Brain microvascular endothelial cell (primary cell): ENCODE results near the gene TCL1B.

Experiments used
- DNase-seq: peaks from one replicate; pipeline ENCODE4 v3.0.0-alpha.2; 2020
- H3K27ac ChIP-seq: fragments of 250-450 bp; sonication (Bioruptor Pico); 2 replicates; pipeline ENCODE4 v1.5.1; 2020; ENCODE audit warnings: mild to moderate bottlenecking, moderate library complexity
- H3K27me3 ChIP-seq: fragments of 250-450 bp; sonication (Bioruptor Pico); replicated peaks from 2 replicates; pipeline ENCODE4 v1.5.1; 2020; ENCODE audit warnings: mild to moderate bottlenecking
- H3K36me3 ChIP-seq: fragments of 250-450 bp; sonication (Bioruptor Pico); replicated peaks from 2 replicates; pipeline ENCODE4 v1.5.1; 2020; ENCODE audit warnings: mild to moderate bottlenecking
- H3K4me3 ChIP-seq: 2 replicates; pipeline ENCODE4 v1.5.1; 2011; ENCODE audit warnings: low read depth, mild to moderate bottlenecking, control low read depth, low read length, moderate library complexity
- CTCF ChIP-seq: IDR thresholded peaks from 2 replicates; pipeline ENCODE4 v1.5.1; 2011; ENCODE audit warnings: low read depth, mild to moderate bottlenecking, moderate library complexity, low read length, control low read depth, inconsistent platforms; ENCODE audit errors: missing control alignments
- in situ Hi-C: cut with HindIII; loops from 2 replicates; pipeline ENCODE4 v1.10.0; 2017; ENCODE audit warnings: low sequenced_read_pairs, low pct_ligation_motif_present

The TCL1B gene

GRCh38 chr14:95707327-95707726 is 21.1 kb downstream of the TCL1B start:
- in situ Hi-C loops: no loop called here
- DNase-seq: no peak
- no peak overlapping the region for H3K27ac ChIP-seq
- no peaks in the 10 kb centered on the region for H3K36me3 ChIP-seq
- no peaks in the 10 kb centered on the region for H3K27me3 ChIP-seq
- TF ChIP-seq CTCF: no peak
- no peak overlapping the region for H3K4me3 ChIP-seq

- no peaks in the 10 kb centered on the region for H3K27me3 ChIP-seq
- H3K4me3 ChIP-seq: no peak overlapping the region
- no peak overlapping the region for H3K27ac ChIP-seq
- in situ Hi-C loops: no loop called here
- DNase-seq: no peak
- no peak for TF ChIP-seq CTCF
- no peaks in the 10 kb centered on the region for H3K36me3 ChIP-seq
Observed at GRCh38 chr14:95710106-95710505, 23.9 kb downstream of the TCL1B start.

GRCh38 chr14:95711476-95712176 is 25.4 kb downstream of the TCL1B start:
- no peak overlapping the region for H3K4me3 ChIP-seq
- no peak for DNase-seq
- no peak for TF ChIP-seq CTCF
- no peak overlapping the region for H3K27ac ChIP-seq
- in situ Hi-C loops: no loop called here
- no peaks in the 10 kb centered on the region for H3K36me3 ChIP-seq
- H3K27me3 ChIP-seq: no peaks in the 10 kb centered on the region

DNA sequence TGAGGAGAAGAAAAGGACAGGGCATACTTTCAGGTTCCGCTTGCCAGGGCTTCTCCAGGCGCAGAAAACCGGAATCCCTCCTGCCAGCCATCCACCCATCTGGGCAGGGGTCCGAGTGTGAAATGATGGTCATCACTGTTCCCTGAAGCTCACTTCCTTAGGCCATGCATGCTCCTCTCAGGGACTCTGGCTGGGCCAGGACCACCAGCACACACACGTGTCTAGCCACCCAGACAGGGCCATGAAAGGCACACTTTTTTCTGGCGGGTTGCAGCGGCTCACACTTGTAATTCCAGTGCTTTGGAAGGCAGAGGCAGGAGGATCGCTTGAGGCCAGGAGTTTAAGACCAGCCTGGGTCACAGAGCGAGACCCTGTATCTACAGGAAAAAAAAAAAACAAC is 26.2 kb downstream of the TCL1B start:
- Histone ChIP-seq H3K4me3 (no peak overlapping the region), H3K27ac (no peak overlapping the region), H3K36me3 (no peaks in the 10 kb centered on the region), H3K27me3 (no peaks in the 10 kb centered on the region)
- in situ Hi-C loops: no loop called here
- TF ChIP-seq CTCF: no peak
- DNase-seq: no peak

DNA sequence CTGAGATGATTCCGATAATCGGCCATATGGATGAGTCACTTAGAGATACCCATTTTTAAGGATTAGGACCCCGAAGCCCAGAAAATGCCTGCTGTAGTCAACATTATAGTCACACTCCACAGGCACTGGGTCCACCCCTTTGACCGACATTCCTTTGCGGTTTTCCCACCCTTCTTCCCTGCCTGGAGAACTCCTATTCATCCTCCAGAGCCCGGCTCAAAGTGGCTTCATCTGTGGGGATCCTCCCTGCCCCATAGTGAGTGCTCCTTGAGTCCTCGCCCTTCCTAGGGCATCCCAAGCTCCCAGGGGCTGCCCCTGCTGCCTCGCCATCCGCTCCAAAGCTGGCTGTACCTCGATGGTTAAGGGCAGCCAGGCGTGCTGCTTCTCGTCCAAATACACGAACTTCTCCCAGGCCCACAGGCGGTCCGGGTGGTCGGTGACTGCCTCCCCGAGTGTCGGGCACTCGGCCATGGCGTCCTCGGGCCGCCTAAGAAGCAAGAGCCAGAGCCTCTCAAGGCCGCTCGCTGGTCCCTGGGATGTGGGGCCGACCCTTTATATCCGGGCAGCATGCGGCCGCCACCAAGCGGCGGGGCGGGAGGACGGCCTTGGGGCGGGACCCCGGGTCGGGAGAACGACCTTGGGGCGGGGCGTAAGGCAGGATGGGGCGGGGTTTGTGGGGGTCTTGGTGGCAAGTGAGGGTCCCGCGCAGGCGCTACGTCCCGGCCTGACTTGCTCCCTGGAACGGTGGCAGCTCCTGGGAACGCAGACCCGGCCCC is 27.6 kb downstream of the TCL1B start, which contains the start of gene TCL1A:
TCL1A (minus strand) TSS at position 530 of the 776 bp plus-strand sequence; CDS start at position 471, 59 bp downstream.
- no peak for DNase-seq
- in situ Hi-C loops: no loop called here
- Histone ChIP-seq H3K36me3 (no peaks in the 10 kb centered on the region), H3K27ac (no peak within 1 kb of the TSS), H3K27me3 (no peaks in the 10 kb centered on the region), H3K4me3 (no peak within 1 kb of the TSS)
- no peak for TF ChIP-seq CTCF
